ENCODE results near the gene NANOG. TPM values are rescaled to one million over a fixed set of nuclear protein-coding genes. Genes with fewer than 3 reads are reported as not detected.

Gene NANOG
- total and polyA plus RNA-seq, 2 of the 8 experiments (the other 6 are each of a cell fraction or from before 2014, with no cell fraction given): 53.7 to 231 TPM

GRCh38 chr12:7787574-7788293 is 1.5 kb upstream of the NANOG start (continued):
- TF ChIP-seq CHD7 (IDR thresholded peaks at IDR 0.05; ENCODE audit: insufficient replicate concordance, low read length): no peak
- TF ChIP-seq RAD21 (IDR thresholded peaks at IDR 0.05 in 1 of 2, conservative IDR thresholded peaks at IDR 0.05 in 1 of 2; ENCODE audit: low read depth in 2 of 2, low read length in 2 of 2): peak in 1 of 2 experiments; percentile 16; a peak in 2 of 4 replicates
- TF ChIP-seq JUND (IDR thresholded peaks at IDR 0.05; ENCODE audit: low read length): no peak
- TF ChIP-seq CEBPB (IDR thresholded peaks at IDR 0.05; ENCODE audit: low read depth, low read length): no peak
- no peak for TF ChIP-seq JUN (IDR thresholded peaks at IDR 0.05; ENCODE audit: low read depth, low read length)
- TF ChIP-seq ATF3 (IDR thresholded peaks at IDR 0.05; ENCODE audit: insufficient read depth, low read depth, low read length): no peak
- TF ChIP-seq GABPA (IDR thresholded peaks at IDR 0.05; ENCODE audit: borderline replicate concordance, insufficient read depth, low read length): no peak
- TF ChIP-seq SP2 (IDR thresholded peaks at IDR 0.05; ENCODE audit: low read length): no peak
- TF ChIP-seq SP4 (IDR thresholded peaks at IDR 0.05; ENCODE audit: low read length): no peak

Data from H1 (cell line).